Smooth muscle cell (in vitro differentiated cells): ENCODE results near the gene MPDU1. TPM values are rescaled to one million over a fixed set of nuclear protein-coding genes. Genes with fewer than 3 reads are reported as not detected.

Experiments
- DNase-seq: peaks from one replicate; lab custom pipeline; 2025; ENCODE audit not compliant: unreplicated experiment; lab: John Stamatoyannopoulos, UW
- H2AFZ ChIP-seq: fragments of 200-600 bp; sonication (generic); 2 replicates; pipeline ENCODE4 v1.6.0; 2016; ENCODE audit warnings: antibody characterized with exemption, low read depth, mild to moderate bottlenecking
- H3F3A ChIP-seq: fragments of 200-600 bp; sonication (generic); 2 replicates; pipeline ENCODE4 v1.6.0; 2017; ENCODE audit warnings: antibody characterized with exemption, low read depth
- H3K27ac ChIP-seq: fragments of 200-600 bp; sonication (generic); 2 replicates; pipeline ENCODE4 v1.5.1; 2016; ENCODE audit warnings: low read depth, mild to moderate bottlenecking
- H3K27me3 ChIP-seq: fragments of 200-600 bp; sonication (generic); 2 replicates; pipeline ENCODE4 v1.6.1; 2016; ENCODE audit warnings: low read depth, mild to moderate bottlenecking
- H3K36me3 ChIP-seq: fragments of 200-600 bp; sonication (generic); 2 replicates; pipeline ENCODE4 v1.5.1; 2016; ENCODE audit warnings: low read depth
- H3K4me1 ChIP-seq: fragments of 200-600 bp; sonication (generic); 2 replicates; pipeline ENCODE4 v1.5.1; 2016; ENCODE audit warnings: low read depth
- H3K4me2 ChIP-seq: fragments of 200-600 bp; sonication (generic); 2 replicates; pipeline ENCODE4 v1.6.0; 2016; ENCODE audit warnings: mild to moderate bottlenecking
- H3K4me3 ChIP-seq: fragments of 200-600 bp; sonication (generic); 2 replicates; pipeline ENCODE4 v1.5.1; 2016; ENCODE audit warnings: mild to moderate bottlenecking
- H3K79me2 ChIP-seq: fragments of 200-600 bp; sonication (generic); 2 replicates; pipeline ENCODE4 v1.6.0; 2016; ENCODE audit warnings: low read depth, mild to moderate bottlenecking
- H3K9ac ChIP-seq: fragments of 200-600 bp; sonication (generic); 2 replicates; pipeline ENCODE4 v1.6.0; 2016; ENCODE audit warnings: low read depth
- H3K9me3 ChIP-seq: fragments of 200-600 bp; sonication (generic); replicated peaks from 2 replicates; pipeline ENCODE4 v1.5.1; 2016; ENCODE audit warnings: low read depth
- H4K20me1 ChIP-seq: fragments of 200-600 bp; sonication (generic); 2 replicates; pipeline ENCODE4 v1.6.0; 2016; ENCODE audit warnings: low read depth
- WGBS: methylation state at CpG from one replicate; pipeline ENCODE4 v1.1.7; 2016; ENCODE audit warnings: low lambda C conversion rate; 5-methylcytosine and 5-hydroxymethylcytosine counted together
- polyA plus RNA-seq: library from polyadenylated mRNA; unstranded; fragments of >200 nt; fragmentation: Nextera tagmentation; extraction: Ambion mirVana; gene quantifications from 2 replicates; pipeline ENCODE4 v1.2.1, GENCODE V29; 2016
- total RNA-seq: library from RNA; depleted of rRNA; stranded (reverse); fragments of >200 nt; gene quantifications from 2 replicates; pipeline ENCODE4 v1.2.3, GENCODE V29; 2014
- TF ChIP-seq, protein P1 (sequence below): fragments of 200-600 bp; sonication (generic); IDR thresholded peaks from 2 replicates; pipeline ENCODE4 v1.5.1; 2017; ENCODE audit warnings: borderline replicate concordance, mild to moderate bottlenecking, antibody characterized with exemption; ENCODE audit not compliant: insufficient read depth, poor library complexity, severe bottlenecking

MPDU1 gene
- total and polyA plus RNA-seq, 2 experiments from 2014 or later = 70.7 to 228 TPM

DNA sequence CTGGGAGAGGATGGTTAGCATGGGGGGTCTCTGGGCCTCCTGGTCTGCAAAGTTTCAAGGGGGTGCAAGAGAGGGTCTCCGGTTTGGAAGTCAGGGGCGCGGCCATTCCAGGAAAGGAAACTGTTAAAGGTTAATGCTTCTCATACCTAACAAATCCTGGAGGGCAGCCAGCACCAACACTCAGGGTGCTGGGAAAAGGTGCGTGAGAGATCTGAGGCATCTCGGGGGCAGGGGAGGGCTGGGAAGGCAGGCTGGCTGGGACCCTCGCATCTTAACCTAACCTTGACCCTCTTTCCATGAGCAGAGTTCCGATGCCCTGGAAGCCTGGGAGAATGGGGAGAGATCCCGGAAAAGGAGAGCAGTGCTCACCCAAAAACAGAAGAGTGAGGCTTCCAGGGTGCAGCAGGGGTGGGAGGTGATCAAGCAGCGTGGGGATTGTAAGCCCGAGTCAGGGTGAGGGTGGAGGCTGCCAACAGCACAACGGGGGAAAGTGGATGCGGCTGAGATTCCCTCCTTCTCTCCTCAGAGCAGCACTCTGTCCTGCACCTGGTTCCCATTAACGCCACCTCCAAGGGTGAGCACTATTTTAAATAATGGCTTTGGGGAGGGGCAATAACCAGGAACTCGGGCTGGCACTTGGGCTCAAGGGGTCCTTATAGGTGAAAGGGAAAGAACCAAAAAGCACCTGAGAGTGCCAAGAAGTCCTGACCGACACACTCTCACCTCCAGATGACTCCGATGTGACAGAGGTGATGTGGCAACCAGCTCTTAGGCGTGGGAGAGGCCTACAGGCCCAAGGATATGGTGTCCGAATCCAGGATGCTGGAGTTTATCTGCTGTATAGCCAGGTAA, 24.1 kb upstream of the MPDU1 start:
- Histone ChIP-seq H3K9ac (no peak overlapping the region), H3K4me2 (no peak overlapping the region), H2AFZ (no peak overlapping the region), H3K79me2 (peaks cover 26% of the 10 kb centered on the region), H3K27me3 (no peaks in the 10 kb centered on the region), H3F3A (peaks cover 5% of the 10 kb centered on the region), H3K36me3 (no peaks in the 10 kb centered on the region), H3K27ac (no peak overlapping the region), H3K4me1 (peaks cover 26% of the 10 kb centered on the region), H4K20me1 (no peaks in the 10 kb centered on the region), H3K9me3 (no peaks in the 10 kb centered on the region), H3K4me3 (no peak overlapping the region)
- 94% methylated on average over 18 of the region's 18 CpGs for WGBS
- no peak for DNase-seq
- TF ChIP-seq, protein P1, sequence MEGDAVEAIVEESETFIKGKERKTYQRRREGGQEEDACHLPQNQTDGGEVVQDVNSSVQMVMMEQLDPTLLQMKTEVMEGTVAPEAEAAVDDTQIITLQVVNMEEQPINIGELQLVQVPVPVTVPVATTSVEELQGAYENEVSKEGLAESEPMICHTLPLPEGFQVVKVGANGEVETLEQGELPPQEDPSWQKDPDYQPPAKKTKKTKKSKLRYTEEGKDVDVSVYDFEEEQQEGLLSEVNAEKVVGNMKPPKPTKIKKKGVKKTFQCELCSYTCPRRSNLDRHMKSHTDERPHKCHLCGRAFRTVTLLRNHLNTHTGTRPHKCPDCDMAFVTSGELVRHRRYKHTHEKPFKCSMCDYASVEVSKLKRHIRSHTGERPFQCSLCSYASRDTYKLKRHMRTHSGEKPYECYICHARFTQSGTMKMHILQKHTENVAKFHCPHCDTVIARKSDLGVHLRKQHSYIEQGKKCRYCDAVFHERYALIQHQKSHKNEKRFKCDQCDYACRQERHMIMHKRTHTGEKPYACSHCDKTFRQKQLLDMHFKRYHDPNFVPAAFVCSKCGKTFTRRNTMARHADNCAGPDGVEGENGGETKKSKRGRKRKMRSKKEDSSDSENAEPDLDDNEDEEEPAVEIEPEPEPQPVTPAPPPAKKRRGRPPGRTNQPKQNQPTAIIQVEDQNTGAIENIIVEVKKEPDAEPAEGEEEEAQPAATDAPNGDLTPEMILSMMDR = no peak

DNA sequence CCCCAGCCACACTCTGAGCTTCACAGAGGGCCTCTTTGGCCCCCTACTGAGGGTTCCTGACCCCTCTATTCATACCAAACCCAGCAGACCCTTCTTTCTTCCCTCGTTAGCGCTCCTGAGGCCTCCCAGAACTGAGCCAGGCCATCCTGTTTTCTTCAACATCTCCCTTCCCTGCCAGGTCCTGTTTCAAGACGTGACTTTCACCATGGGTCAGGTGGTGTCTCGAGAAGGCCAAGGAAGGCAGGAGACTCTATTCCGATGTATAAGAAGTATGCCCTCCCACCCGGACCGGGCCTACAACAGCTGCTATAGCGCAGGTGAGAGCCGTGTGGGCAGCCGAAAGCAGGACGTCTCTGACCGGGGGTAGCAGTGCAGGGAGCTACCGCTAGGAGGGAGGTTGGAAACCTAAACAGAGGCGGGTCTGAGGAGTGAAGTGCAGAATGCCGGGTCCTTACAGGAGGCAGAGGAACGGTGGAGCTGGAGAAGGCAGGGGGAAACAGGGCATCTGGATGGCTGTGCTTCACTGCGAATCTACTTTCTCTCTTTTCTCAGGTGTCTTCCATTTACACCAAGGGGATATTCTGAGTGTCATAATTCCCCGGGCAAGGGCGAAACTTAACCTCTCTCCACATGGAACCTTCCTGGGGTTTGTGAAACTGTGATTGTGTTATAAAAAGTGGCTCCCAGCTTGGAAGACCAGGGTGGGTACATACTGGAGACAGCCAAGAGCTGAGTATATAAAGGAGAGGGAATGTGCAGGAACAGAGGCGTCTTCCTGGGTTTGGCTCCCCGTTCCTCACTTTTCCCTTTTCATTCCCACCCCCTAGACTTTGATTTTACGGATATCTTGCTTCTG, 23.3 kb upstream of the MPDU1 start:
- Histone ChIP-seq H3K9me3 (no peaks in the 10 kb centered on the region), H3K4me1 (peaks cover 26% of the 10 kb centered on the region), H3K36me3 (peaks cover 3% of the 10 kb centered on the region), H3F3A (peaks cover 5% of the 10 kb centered on the region), H3K27me3 (no peaks in the 10 kb centered on the region), H3K4me3 (peak overlapping the region; percentile 97), H3K9ac (no peak overlapping the region), H2AFZ (peak overlapping the region; percentile 9), H3K27ac (peak overlapping the region; percentile 4), H4K20me1 (no peaks in the 10 kb centered on the region), H3K4me2 (peak overlapping the region; percentile 97), H3K79me2 (peaks cover 35% of the 10 kb centered on the region)
- no peak for DNase-seq
- WGBS = 34% methylated on average over 22 of the region's 22 CpGs
- TF ChIP-seq, protein P1 = peak; percentile 45

DNA sequence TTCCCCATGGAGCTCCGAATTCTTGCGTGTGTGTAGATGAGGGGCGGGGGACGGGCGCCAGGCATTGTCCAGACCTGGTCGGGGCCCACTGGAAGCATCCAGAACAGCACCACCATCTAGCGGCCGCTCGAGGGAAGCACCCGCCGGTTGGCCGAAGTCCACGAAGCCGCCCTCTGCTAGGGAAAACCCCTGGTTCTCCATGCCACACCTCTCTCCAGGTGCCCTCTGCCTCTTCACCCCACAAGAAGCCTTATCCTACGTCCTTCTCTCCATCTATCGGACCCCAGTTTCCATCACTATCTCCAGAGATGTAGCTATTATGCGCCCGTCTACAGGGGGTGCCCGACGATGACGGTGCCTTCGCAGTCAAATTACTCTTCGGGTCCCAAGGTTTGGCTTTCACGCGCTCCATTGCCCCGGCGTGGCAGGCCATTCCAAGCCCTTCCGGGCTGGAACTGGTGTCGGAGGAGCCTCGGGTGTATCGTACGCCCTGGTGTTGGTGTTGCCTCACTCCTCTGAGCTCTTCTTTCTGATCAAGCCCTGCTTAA, 22.6 kb upstream of the MPDU1 start:
- peak overlapping the region; percentile 97 for H3K4me3 ChIP-seq
- H3K36me3 ChIP-seq = peaks cover 9% of the 10 kb centered on the region
- H3F3A ChIP-seq = peaks cover 5% of the 10 kb centered on the region
- H3K9ac ChIP-seq = peak overlapping the region; percentile 89
- TF ChIP-seq, protein P1 = peak; percentile 63
- H3K4me1 ChIP-seq = peaks cover 26% of the 10 kb centered on the region
- peaks cover 38% of the 10 kb centered on the region for H3K79me2 ChIP-seq
- no peaks in the 10 kb centered on the region for H3K27me3 ChIP-seq
- under 1% methylated on average over 32 of the region's 32 CpGs for WGBS
- no peaks in the 10 kb centered on the region for H4K20me1 ChIP-seq
- H2AFZ ChIP-seq = peak overlapping the region; percentile 97
- peak; percentile 72 for DNase-seq
- peak overlapping the region; percentile 88 for H3K27ac ChIP-seq
- peak overlapping the region; percentile 97 for H3K4me2 ChIP-seq
- H3K9me3 ChIP-seq = no peaks in the 10 kb centered on the region
